Measurements from ENCODE around the gene BANF1.

GRCh38 chr11:65965986-65966762 lies 36.1 kb upstream of the BANF1 start:
- TF ChIP-seq EZH2 (IDR thresholded peaks at IDR 0.05; ENCODE audit: borderline replicate concordance, insufficient read depth, low read depth, low read length, poor library complexity, severe bottlenecking) = no peak
- TF ChIP-seq, protein P1, sequence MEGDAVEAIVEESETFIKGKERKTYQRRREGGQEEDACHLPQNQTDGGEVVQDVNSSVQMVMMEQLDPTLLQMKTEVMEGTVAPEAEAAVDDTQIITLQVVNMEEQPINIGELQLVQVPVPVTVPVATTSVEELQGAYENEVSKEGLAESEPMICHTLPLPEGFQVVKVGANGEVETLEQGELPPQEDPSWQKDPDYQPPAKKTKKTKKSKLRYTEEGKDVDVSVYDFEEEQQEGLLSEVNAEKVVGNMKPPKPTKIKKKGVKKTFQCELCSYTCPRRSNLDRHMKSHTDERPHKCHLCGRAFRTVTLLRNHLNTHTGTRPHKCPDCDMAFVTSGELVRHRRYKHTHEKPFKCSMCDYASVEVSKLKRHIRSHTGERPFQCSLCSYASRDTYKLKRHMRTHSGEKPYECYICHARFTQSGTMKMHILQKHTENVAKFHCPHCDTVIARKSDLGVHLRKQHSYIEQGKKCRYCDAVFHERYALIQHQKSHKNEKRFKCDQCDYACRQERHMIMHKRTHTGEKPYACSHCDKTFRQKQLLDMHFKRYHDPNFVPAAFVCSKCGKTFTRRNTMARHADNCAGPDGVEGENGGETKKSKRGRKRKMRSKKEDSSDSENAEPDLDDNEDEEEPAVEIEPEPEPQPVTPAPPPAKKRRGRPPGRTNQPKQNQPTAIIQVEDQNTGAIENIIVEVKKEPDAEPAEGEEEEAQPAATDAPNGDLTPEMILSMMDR (IDR thresholded peaks at IDR 0.05) = no peak
